Measurements from ENCODE around the gene RGR. TPM values are rescaled to one million over a fixed set of nuclear protein-coding genes. Genes with fewer than 3 reads are reported as not detected.

RGR gene
- total RNA-seq, 2 donors from 2014 or later: not detected

- H3K27ac ChIP-seq: peak overlapping the region in 1 of 2 donors; percentile 29
- no peaks in the 10 kb centered on the region for H3K36me3 ChIP-seq
- no peaks in the 10 kb centered on the region for H3K27me3 ChIP-seq
- DNase-seq (ENCODE audit: low spot score): no peak
- peaks cover 0 to 5% of the 10 kb centered on the region in 2 donors for H3K4me1 ChIP-seq
- H3K4me3 ChIP-seq: no peak overlapping the region
- H3K9me3 ChIP-seq: no peaks in the 10 kb centered on the region
- TF ChIP-seq CTCF (IDR thresholded peaks at IDR 0.05): no peak
Observed at GRCh38 chr10:84308021-84308420, 63.2 kb downstream of the RGR start.

GRCh38 chr10:84308481-84309304 is 63.8 kb downstream of the RGR start:
- Histone ChIP-seq H3K27ac (peak overlapping the region in 1 of 2 donors; percentile 29), H3K4me1 (peaks cover 0 to 5% of the 10 kb centered on the region in 2 donors), H3K9me3 (no peaks in the 10 kb centered on the region), H3K27me3 (no peaks in the 10 kb centered on the region), H3K36me3 (no peaks in the 10 kb centered on the region), H3K4me3 (no peak overlapping the region)
- DNase-seq (ENCODE audit: low spot score): no peak
- TF ChIP-seq CTCF (IDR thresholded peaks at IDR 0.05): no peak

Other genes starting within 250 kb of the RGR start
- 100 to 1,000 TPM; 242 to 490 TPM for gene GHITM, start 105.5 kb upstream of the RGR start, total RNA-seq
- not detected for gene GPR15LG, start 71.3 kb upstream of the RGR start, total RNA-seq
- gene CDHR1, start 50.5 kb upstream of the RGR start, total RNA-seq: 1 to 10 TPM in 1 of 2 donors, under 1 TPM in 1; 0.55 to 1.6 TPM
- not detected for gene LRIT2, start 19.5 kb upstream of the RGR start, total RNA-seq
- not detected for gene LRIT1, start 3.5 kb upstream of the RGR start, total RNA-seq
- gene CCSER2, start 83.5 kb downstream of the RGR start, total RNA-seq: 10 to 100 TPM; 77.1 to 91.6 TPM